ENCODE data around the gene PRPF40B. TPM values are rescaled to one million over a fixed set of nuclear protein-coding genes. Genes with fewer than 3 reads are reported as not detected.
A peak's percentile ranks its signal among the peaks of the same experiment; 100 is the strongest.

The PRPF40B gene
- total and polyA plus RNA-seq, 9 of the 15 experiments (the other 6 are each of a cell fraction or from before 2014, with no cell fraction given), result 0.55 to 10.6 (median 4.8) TPM

DNA sequence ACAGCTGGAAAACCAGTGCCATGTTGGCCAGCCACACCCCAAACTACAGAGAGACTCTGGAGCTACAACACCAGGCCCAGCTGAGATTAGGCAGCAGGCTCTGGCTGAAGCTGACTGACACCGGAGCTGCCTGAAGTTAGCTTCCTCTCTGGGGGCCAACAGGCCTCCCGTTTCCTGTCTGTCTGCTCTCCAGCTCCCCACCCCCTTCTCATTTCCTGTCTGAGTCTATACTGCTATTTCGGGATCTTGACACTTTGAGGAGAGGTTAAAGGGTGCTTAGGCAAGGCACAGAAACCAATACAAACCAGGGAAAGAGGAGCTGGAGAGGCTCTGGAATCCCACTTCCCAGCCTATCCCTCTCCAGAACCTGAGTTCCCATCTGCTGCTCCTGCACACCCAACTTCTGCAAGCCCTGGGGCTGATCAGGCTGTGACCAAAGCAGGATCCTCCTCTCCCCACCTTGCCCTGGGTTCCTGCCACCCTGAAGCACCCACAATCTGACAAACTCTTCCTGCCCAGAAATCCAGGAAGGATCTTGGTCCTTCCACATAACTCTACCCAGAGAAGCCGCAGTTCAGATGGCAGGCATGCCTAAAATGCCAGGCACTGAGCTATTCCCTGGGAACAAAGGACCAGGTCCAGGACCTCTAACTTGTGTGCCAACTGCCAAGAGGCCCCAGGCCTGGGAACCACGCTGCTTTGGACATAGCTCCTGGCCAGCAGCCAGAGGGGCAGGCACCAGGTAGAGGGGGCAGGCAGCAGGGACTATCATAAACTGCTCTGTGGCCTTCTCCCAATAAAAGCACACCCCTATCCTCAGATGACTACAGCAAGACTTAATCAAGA is 39.9 kb downstream of the PRPF40B start (continued):
- peak; percentile 68; the same call in 1 of the 2 replicates for TF ChIP-seq ZBTB17 (CRISPR knock-in tag; IDR thresholded peaks at IDR 0.05)
- TF ChIP-seq SP2 (IDR thresholded peaks at IDR 0.05; ENCODE audit: extremely low read depth, low read depth, low read length, poor library complexity, severe bottlenecking), result no peak
- TF ChIP-seq TARDBP (IDR thresholded peaks at IDR 0.05), result no peak
- TF ChIP-seq, protein P1, sequence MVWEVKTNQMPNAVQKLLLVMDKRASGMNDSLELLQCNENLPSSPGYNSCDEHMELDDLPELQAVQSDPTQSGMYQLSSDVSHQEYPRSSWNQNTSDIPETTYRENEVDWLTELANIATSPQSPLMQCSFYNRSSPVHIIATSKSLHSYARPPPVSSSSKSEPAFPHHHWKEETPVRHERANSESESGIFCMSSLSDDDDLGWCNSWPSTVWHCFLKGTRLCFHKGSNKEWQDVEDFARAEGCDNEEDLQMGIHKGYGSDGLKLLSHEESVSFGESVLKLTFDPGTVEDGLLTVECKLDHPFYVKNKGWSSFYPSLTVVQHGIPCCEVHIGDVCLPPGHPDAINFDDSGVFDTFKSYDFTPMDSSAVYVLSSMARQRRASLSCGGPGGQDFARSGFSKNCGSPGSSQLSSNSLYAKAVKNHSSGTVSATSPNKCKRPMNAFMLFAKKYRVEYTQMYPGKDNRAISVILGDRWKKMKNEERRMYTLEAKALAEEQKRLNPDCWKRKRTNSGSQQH (CRISPR knock-in tag; IDR thresholded peaks at IDR 0.05), result 0 out of 2 replicates have a peak, but pooled peaks have one; percentile 48
- TF ChIP-seq, protein P2, sequence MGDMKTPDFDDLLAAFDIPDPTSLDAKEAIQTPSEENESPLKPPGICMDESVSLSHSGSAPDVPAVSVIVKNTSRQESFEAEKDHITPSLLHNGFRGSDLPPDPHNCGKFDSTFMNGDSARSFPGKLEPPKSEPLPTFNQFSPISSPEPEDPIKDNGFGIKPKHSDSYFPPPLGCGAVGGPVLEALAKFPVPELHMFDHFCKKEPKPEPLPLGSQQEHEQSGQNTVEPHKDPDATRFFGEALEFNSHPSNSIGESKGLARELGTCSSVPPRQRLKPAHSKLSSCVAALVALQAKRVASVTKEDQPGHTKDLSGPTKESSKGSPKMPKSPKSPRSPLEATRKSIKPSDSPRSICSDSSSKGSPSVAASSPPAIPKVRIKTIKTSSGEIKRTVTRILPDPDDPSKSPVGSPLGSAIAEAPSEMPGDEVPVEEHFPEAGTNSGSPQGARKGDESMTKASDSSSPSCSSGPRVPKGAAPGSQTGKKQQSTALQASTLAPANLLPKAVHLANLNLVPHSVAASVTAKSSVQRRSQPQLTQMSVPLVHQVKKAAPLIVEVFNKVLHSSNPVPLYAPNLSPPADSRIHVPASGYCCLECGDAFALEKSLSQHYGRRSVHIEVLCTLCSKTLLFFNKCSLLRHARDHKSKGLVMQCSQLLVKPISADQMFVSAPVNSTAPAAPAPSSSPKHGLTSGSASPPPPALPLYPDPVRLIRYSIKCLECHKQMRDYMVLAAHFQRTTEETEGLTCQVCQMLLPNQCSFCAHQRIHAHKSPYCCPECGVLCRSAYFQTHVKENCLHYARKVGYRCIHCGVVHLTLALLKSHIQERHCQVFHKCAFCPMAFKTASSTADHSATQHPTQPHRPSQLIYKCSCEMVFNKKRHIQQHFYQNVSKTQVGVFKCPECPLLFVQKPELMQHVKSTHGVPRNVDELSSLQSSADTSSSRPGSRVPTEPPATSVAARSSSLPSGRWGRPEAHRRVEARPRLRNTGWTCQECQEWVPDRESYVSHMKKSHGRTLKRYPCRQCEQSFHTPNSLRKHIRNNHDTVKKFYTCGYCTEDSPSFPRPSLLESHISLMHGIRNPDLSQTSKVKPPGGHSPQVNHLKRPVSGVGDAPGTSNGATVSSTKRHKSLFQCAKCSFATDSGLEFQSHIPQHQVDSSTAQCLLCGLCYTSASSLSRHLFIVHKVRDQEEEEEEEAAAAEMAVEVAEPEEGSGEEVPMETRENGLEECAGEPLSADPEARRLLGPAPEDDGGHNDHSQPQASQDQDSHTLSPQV (IDR thresholded peaks at IDR 0.05), result peak; percentile 84
- TF ChIP-seq RBFOX2 (IDR thresholded peaks at IDR 0.05; ENCODE audit: low read depth, low read length), result peak; percentile 61
- TF ChIP-seq ZNF12 (CRISPR knock-in tag; IDR thresholded peaks at IDR 0.05), result peak; percentile 35; the same call in 1 of the 2 replicates
- TF ChIP-seq, protein P3, sequence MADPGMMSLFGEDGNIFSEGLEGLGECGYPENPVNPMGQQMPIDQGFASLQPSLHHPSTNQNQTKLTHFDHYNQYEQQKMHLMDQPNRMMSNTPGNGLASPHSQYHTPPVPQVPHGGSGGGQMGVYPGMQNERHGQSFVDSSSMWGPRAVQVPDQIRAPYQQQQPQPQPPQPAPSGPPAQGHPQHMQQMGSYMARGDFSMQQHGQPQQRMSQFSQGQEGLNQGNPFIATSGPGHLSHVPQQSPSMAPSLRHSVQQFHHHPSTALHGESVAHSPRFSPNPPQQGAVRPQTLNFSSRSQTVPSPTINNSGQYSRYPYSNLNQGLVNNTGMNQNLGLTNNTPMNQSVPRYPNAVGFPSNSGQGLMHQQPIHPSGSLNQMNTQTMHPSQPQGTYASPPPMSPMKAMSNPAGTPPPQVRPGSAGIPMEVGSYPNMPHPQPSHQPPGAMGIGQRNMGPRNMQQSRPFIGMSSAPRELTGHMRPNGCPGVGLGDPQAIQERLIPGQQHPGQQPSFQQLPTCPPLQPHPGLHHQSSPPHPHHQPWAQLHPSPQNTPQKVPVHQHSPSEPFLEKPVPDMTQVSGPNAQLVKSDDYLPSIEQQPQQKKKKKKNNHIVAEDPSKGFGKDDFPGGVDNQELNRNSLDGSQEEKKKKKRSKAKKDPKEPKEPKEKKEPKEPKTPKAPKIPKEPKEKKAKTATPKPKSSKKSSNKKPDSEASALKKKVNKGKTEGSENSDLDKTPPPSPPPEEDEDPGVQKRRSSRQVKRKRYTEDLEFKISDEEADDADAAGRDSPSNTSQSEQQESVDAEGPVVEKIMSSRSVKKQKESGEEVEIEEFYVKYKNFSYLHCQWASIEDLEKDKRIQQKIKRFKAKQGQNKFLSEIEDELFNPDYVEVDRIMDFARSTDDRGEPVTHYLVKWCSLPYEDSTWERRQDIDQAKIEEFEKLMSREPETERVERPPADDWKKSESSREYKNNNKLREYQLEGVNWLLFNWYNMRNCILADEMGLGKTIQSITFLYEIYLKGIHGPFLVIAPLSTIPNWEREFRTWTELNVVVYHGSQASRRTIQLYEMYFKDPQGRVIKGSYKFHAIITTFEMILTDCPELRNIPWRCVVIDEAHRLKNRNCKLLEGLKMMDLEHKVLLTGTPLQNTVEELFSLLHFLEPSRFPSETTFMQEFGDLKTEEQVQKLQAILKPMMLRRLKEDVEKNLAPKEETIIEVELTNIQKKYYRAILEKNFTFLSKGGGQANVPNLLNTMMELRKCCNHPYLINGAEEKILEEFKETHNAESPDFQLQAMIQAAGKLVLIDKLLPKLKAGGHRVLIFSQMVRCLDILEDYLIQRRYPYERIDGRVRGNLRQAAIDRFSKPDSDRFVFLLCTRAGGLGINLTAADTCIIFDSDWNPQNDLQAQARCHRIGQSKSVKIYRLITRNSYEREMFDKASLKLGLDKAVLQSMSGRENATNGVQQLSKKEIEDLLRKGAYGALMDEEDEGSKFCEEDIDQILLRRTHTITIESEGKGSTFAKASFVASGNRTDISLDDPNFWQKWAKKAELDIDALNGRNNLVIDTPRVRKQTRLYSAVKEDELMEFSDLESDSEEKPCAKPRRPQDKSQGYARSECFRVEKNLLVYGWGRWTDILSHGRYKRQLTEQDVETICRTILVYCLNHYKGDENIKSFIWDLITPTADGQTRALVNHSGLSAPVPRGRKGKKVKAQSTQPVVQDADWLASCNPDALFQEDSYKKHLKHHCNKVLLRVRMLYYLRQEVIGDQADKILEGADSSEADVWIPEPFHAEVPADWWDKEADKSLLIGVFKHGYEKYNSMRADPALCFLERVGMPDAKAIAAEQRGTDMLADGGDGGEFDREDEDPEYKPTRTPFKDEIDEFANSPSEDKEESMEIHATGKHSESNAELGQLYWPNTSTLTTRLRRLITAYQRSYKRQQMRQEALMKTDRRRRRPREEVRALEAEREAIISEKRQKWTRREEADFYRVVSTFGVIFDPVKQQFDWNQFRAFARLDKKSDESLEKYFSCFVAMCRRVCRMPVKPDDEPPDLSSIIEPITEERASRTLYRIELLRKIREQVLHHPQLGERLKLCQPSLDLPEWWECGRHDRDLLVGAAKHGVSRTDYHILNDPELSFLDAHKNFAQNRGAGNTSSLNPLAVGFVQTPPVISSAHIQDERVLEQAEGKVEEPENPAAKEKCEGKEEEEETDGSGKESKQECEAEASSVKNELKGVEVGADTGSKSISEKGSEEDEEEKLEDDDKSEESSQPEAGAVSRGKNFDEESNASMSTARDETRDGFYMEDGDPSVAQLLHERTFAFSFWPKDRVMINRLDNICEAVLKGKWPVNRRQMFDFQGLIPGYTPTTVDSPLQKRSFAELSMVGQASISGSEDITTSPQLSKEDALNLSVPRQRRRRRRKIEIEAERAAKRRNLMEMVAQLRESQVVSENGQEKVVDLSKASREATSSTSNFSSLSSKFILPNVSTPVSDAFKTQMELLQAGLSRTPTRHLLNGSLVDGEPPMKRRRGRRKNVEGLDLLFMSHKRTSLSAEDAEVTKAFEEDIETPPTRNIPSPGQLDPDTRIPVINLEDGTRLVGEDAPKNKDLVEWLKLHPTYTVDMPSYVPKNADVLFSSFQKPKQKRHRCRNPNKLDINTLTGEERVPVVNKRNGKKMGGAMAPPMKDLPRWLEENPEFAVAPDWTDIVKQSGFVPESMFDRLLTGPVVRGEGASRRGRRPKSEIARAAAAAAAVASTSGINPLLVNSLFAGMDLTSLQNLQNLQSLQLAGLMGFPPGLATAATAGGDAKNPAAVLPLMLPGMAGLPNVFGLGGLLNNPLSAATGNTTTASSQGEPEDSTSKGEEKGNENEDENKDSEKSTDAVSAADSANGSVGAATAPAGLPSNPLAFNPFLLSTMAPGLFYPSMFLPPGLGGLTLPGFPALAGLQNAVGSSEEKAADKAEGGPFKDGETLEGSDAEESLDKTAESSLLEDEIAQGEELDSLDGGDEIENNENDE (IDR thresholded peaks at IDR 0.05; ENCODE audit: low read depth, low read length), result no peak
- peak; percentile 66 for TF ChIP-seq NR2C1 (IDR thresholded peaks at IDR 0.05)
- TF ChIP-seq NR2C1 (tag; IDR thresholded peaks at IDR 0.05), result peak; percentile 82

Data from K562 (cell line).